HG03045 (cell line): ENCODE data around the gene TXK.

Experiments used
- ATAC-seq: cut with Tn5 transposase; IDR thresholded peaks from one replicate; pipeline ENCODE4 v1.9.1; 2021; ENCODE audit warnings: mild to moderate bottlenecking, moderate library complexity; ENCODE audit not compliant: unreplicated experiment

TXK gene

GRCh38 chr4:48138511-48138910 is 4.5 kb upstream of the TXK start:
- ATAC-seq = no peak

- no peak for ATAC-seq
Measured at GRCh38 chr4:48137846-48138245, 3.8 kb upstream of the TXK start.

GRCh38 chr4:48133669-48134068 is 381 bp downstream of the TXK start:
- ATAC-seq = no peak

GRCh38 chr4:48131736-48132135 is 2.3 kb downstream of the TXK start:
- ATAC-seq = no peak

- no peak for ATAC-seq
Measured at GRCh38 chr4:48130100-48130499, 4.0 kb downstream of the TXK start.

GRCh38 chr4:48129307-48130014 is 4.6 kb downstream of the TXK start:
- ATAC-seq = no peak

GRCh38 chr4:48127682-48128404 is 6.2 kb downstream of the TXK start:
- ATAC-seq = peak; percentile 82

GRCh38 chr4:48127231-48127630 is 6.8 kb downstream of the TXK start:
- no peak for ATAC-seq

- ATAC-seq = no peak
Measured at GRCh38 chr4:48126621-48127020, 7.4 kb downstream of the TXK start.

- ATAC-seq = no peak
Measured at GRCh38 chr4:48124870-48125269, 9.2 kb downstream of the TXK start.

- no peak for ATAC-seq
Measured at GRCh38 chr4:48122756-48123155, 11.3 kb downstream of the TXK start.

- ATAC-seq = no peak
Measured at GRCh38 chr4:48121180-48121579, 12.9 kb downstream of the TXK start.

GRCh38 chr4:48120132-48120531 is 13.9 kb downstream of the TXK start:
- no peak for ATAC-seq

- ATAC-seq = no peak
Measured at GRCh38 chr4:48119646-48120045, 14.4 kb downstream of the TXK start.

GRCh38 chr4:48118081-48118480 is 16.0 kb downstream of the TXK start:
- no peak for ATAC-seq

- no peak for ATAC-seq
Measured at GRCh38 chr4:48116582-48116981, 17.5 kb downstream of the TXK start.

GRCh38 chr4:48114412-48114811 is 19.6 kb downstream of the TXK start:
- ATAC-seq = no peak

GRCh38 chr4:48112017-48112667 is 21.9 kb downstream of the TXK start:
- no peak for ATAC-seq

- no peak for ATAC-seq
Measured at GRCh38 chr4:48110452-48110978, 23.5 kb downstream of the TXK start.

- ATAC-seq = no peak
Measured at GRCh38 chr4:48109413-48110263, 24.4 kb downstream of the TXK start.
